HepG2 (cell line): ENCODE results near the gene VKORC1. TPM values are rescaled to one million over a fixed set of nuclear protein-coding genes. Genes with fewer than 3 reads are reported as not detected.
A peak's percentile ranks its signal among the peaks of the same experiment; 100 is the strongest.
"Not testable (repeated sequence)": the region's sequence is repeated elsewhere in the genome, so short reads cannot be mapped to it uniquely, and the experiment has no call there.

ENCODE experiments used
- ATAC-seq: fragments of 200-7000 bp; cut with Tn5 transposase; 3 replicates; pipeline ENCODE4 v1.9.1; 2020; ENCODE audit warnings: mild to moderate bottlenecking, moderate library complexity
- BruUV-seq: library from RNA; stranded (reverse); fragments of 400-500 nt; replicated peaks from 2 replicates; lab custom pipeline; 2021; lab: Mats Ljungman, UMichigan
- CTCF ChIA-PET: fragments of 300-600 bp; formaldehyde crosslinking; extraction: SDS; loops from one replicate; lab custom pipeline; 2021; ENCODE audit warnings: low total read pairs, inconsistent platforms, low intra/inter-chr PET ratio; lab: Yijun Ruan, JAX
- POLR2A ChIA-PET: fragments of 350-600 bp; sonication (Branson Sonifier 250); formaldehyde crosslinking; loops from one replicate; lab custom pipeline; 2020; ENCODE audit warnings: antibody characterized with exemption, inconsistent platforms; lab: Yijun Ruan, JAX
- DNase-seq: peaks from one replicate; pipeline ENCODE4 v3.0.0-alpha.2; 2015; ENCODE audit warnings: low spot score
- FAIRE-seq: peaks from 3 replicates; lab custom pipeline; 2011; peaks lifted over from hg19 to GRCh38; lab: Jason Lieb, UNC
- H2AFZ ChIP-seq: one replicate; pipeline ENCODE4 v1.6.1; 2011; ENCODE audit warnings: low read length, inconsistent platforms
- H3K27ac ChIP-seq: fragments of 300-600 bp; 3 replicates; pipeline ENCODE4 v1.8.0; 2011; ENCODE audit warnings: mixed run types, mild to moderate bottlenecking, mixed read lengths, low read length, inconsistent platforms; ENCODE audit not compliant: insufficient read depth; ENCODE audit errors: extremely low read length
- H3K27me3 ChIP-seq, 2 experiments: fragments of 200-600 bp in 1 of 2; 2 replicates in 1 of 2; 3 replicates in 1 of 2; pipeline versions ENCODE4 v1.6.0 to v1.8.0; 2011; ENCODE audit warnings: low read length in 2 of 2, mild to moderate bottlenecking in 2 of 2, moderate library complexity in 2 of 2, inconsistent platforms in 1 of 2; ENCODE audit not compliant: insufficient read depth in 2 of 2, control insufficient read depth in 1 of 2
- H3K36me3 ChIP-seq, 2 experiments: fragments of 200-600 bp in 1 of 2; replicated peaks in 1 of 2; 2 replicates in 1 of 2; 3 replicates in 1 of 2; pipeline versions ENCODE4 v1.5.1 to v1.8.0; 2011; ENCODE audit warnings: low read length in 2 of 2, inconsistent platforms in 1 of 2; ENCODE audit not compliant: insufficient read depth in 2 of 2, control insufficient read depth in 1 of 2
- H3K4me1 ChIP-seq: 2 replicates; pipeline ENCODE4 v1.5.1; 2012; ENCODE audit warnings: low read length, inconsistent platforms; ENCODE audit not compliant: insufficient read depth
- H3K4me2 ChIP-seq: 2 replicates; pipeline ENCODE4 v1.6.0; 2011; ENCODE audit warnings: low read depth, low read length, inconsistent platforms
- H3K4me3 ChIP-seq, 3 experiments: fragments of 200-600 bp in 1 of 3; sonication (generic), shearing (Covaris generic) in 1 of 3; replicated peaks in 1 of 3; 2 replicates each; pipeline ENCODE4 v1.5.1; 2011 to 2016; ENCODE audit warnings: low read length in 3 of 3, inconsistent platforms in 2 of 3, low read depth in 2 of 3, mild to moderate bottlenecking in 2 of 3, control low read depth in 1 of 3, mixed read lengths in 1 of 3; ENCODE audit not compliant: insufficient read depth in 1 of 3
- H3K79me2 ChIP-seq: one replicate; pipeline ENCODE4 v1.6.1; 2011; ENCODE audit warnings: low read length, inconsistent platforms; ENCODE audit not compliant: insufficient read depth
- H3K9ac ChIP-seq: 2 replicates; pipeline ENCODE4 v1.6.0; 2011; ENCODE audit warnings: mild to moderate bottlenecking, low read depth, low read length, inconsistent platforms; ENCODE audit not compliant: insufficient read depth
- H3K9me3 ChIP-seq: 2 replicates; pipeline ENCODE4 v1.5.1; 2012; ENCODE audit warnings: mild to moderate bottlenecking, low read length
- H4K20me1 ChIP-seq: 2 replicates; pipeline ENCODE4 v1.6.0; 2011; ENCODE audit warnings: inconsistent platforms, mild to moderate bottlenecking, low read length, moderate library complexity; ENCODE audit not compliant: insufficient read depth
- FOXA1 ChIP-seq, 2 experiments: fragments of 450-650 bp in 1 of 2; sonication (generic) in 1 of 2; formaldehyde crosslinking in 1 of 2; IDR thresholded peaks; 2 replicates each; pipeline versions ENCODE4 v1.4.0 to v1.6.1; 2016 to 2020; ENCODE audit warnings: missing genetic modification reagents in 1 of 2
- FOXA3 ChIP-seq: IDR thresholded peaks from 2 replicates; pipeline ENCODE4 v1.6.1; 2016; ENCODE audit warnings: missing genetic modification reagents, missing compliant biosample characterization
- MEIS2 ChIP-seq: sonication (generic); formaldehyde crosslinking; IDR thresholded peaks from 2 replicates; pipeline ENCODE4 v1.9.0; 2021; ENCODE audit warnings: mild to moderate bottlenecking, missing genetic modification reagents
- SALL1 ChIP-seq: sonication (generic); formaldehyde crosslinking; IDR thresholded peaks from 2 replicates; pipeline ENCODE4 v1.8.0; 2022; ENCODE audit warnings: mild to moderate bottlenecking, missing genetic modification reagents
- ZFX ChIP-seq: sonication (generic); formaldehyde crosslinking; IDR thresholded peaks from 2 replicates; pipeline ENCODE4 v1.4.0; 2020; ENCODE audit warnings: mild to moderate bottlenecking, low read depth, missing genetic modification reagents, moderate library complexity
- ZNF501 ChIP-seq: sonication (generic); formaldehyde crosslinking; IDR thresholded peaks from 2 replicates; pipeline ENCODE4 v1.5.1; 2020; ENCODE audit warnings: mild to moderate bottlenecking, moderate library complexity, missing genetic modification reagents
- ZNF687 ChIP-seq: sonication (generic); formaldehyde crosslinking; IDR thresholded peaks from 2 replicates; pipeline ENCODE4 v1.5.1; 2020; ENCODE audit warnings: mild to moderate bottlenecking, missing genetic modification reagents, moderate library complexity
- ZNF878 ChIP-seq: sonication (generic); formaldehyde crosslinking; IDR thresholded peaks from 2 replicates; pipeline ENCODE4 v1.8.1; 2023; ENCODE audit warnings: mild to moderate bottlenecking, missing genetic modification reagents, moderate library complexity
- WGBS: methylation state at CpG from one replicate; pipeline ENCODE4 v1.1.6; 2017; ENCODE audit warnings: low lambda C conversion rate; 5-methylcytosine and 5-hydroxymethylcytosine counted together
- in situ Hi-C: cut with HindIII; loops from 2 replicates; pipeline ENCODE4 v1.10.0; 2017; ENCODE audit warnings: low pct_unique_long_range_greater_than_20kb; ENCODE audit not compliant: extremely low pct_ligation_motif_present
- intact Hi-C: fragments of 100-400 bp; cut with micrococcal nuclease; formaldehyde crosslinking; loops from one replicate; pipeline ENCODE4 v1.10.0; 2022; ENCODE audit not compliant: unreplicated experiment
- polyA plus RNA-seq, 8 experiments: library from polyadenylated mRNA; depleted of rRNA in 3 of 8; stranded (reverse) in 7 of 8; unstranded in 1 of 8; fragments of >200 nt; fragmentation: Illumina TruSeq in 4 of 8; extraction: Trizol in 4 of 8; gene quantifications; 2 replicates each; pipeline versions ENCODE4 v1.2.1 to v1.2.3, GENCODE V29; 2011 to 2016; ENCODE audit warnings: low read depth in 4 of 8, missing spikeins in 1 of 8, mixed read lengths in 1 of 8; ENCODE audit not compliant: insufficient read depth in 1 of 8
- total RNA-seq, 5 experiments: library from RNA; depleted of rRNA; stranded (reverse); fragments of >200 nt; fragmentation: Illumina TruSeq; extraction: Trizol; gene quantifications; 2 replicates each; pipeline ENCODE4 v1.2.3, GENCODE V29; 2016; ENCODE audit warnings: low read depth in 1 of 5
- TF ChIP-seq, protein P1 (sequence below): sonication (generic); formaldehyde crosslinking; IDR thresholded peaks from 2 replicates; pipeline ENCODE4 v1.5.0; 2020; ENCODE audit warnings: mild to moderate bottlenecking, missing genetic modification reagents, borderline replicate concordance
- TF ChIP-seq, protein P2 (sequence below): IDR thresholded peaks from 2 replicates; pipeline ENCODE4 v1.6.1; 2012; ENCODE audit warnings: inconsistent platforms

VKORC1 gene
- total and polyA plus RNA-seq, 2 of the 13 experiments (the other 11 are each of a cell fraction or from before 2014, with no cell fraction given) = 141 to 615 TPM

DNA sequence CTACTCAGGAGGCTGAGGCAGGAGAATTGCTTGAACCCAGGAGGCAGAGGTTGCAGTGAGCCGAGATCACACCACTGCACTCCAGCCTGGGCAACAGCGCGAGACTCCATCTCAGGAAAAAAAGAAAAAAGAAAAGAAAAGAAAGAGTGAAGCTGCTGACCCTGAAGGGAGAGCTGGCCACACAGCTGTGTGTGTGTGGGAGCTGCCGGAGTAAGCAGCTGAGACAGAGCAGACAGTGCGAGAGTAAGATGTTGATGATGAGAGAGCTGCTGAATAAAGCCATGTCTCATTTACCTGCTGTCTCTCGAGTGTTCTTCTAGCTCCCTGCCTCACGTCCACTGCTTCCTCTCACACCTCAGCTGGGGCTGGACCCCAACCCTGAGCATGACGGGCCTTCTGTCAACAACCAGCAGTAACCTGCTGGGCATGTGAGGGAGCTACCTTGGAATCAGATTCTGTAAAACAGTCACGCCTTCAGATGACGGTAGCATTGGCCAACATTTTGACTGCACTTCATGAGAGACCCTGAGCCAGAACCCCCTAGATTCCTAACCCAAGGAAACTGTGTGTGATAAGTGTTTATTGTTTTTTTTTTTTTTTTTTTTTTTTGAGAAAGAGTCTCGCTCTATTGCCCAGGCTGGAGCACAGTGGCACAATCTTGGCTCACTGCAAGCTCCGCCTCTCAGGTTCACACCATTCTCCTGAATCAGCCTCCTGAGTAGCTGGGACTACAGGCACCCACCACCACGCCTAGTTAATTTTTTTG, 6.5 kb upstream of the VKORC1 start:
- H3K36me3 ChIP-seq; H3K79me2 ChIP-seq; FAIRE-seq; in situ Hi-C loops; H3K9me3 ChIP-seq; H3K27me3 ChIP-seq; H3K27ac ChIP-seq; H3K9ac ChIP-seq; BruUV-seq; CTCF ChIA-PET; H2AFZ ChIP-seq; intact Hi-C loops; H4K20me1 ChIP-seq; DNase-seq; TF ChIP-seq FOXA1 (IDR thresholded peaks at IDR 0.05): not testable (repeated sequence)
- H3K4me2 ChIP-seq = peak overlapping the region; percentile 20; the same call in 1 of the 2 replicates
- TF ChIP-seq, protein P1, sequence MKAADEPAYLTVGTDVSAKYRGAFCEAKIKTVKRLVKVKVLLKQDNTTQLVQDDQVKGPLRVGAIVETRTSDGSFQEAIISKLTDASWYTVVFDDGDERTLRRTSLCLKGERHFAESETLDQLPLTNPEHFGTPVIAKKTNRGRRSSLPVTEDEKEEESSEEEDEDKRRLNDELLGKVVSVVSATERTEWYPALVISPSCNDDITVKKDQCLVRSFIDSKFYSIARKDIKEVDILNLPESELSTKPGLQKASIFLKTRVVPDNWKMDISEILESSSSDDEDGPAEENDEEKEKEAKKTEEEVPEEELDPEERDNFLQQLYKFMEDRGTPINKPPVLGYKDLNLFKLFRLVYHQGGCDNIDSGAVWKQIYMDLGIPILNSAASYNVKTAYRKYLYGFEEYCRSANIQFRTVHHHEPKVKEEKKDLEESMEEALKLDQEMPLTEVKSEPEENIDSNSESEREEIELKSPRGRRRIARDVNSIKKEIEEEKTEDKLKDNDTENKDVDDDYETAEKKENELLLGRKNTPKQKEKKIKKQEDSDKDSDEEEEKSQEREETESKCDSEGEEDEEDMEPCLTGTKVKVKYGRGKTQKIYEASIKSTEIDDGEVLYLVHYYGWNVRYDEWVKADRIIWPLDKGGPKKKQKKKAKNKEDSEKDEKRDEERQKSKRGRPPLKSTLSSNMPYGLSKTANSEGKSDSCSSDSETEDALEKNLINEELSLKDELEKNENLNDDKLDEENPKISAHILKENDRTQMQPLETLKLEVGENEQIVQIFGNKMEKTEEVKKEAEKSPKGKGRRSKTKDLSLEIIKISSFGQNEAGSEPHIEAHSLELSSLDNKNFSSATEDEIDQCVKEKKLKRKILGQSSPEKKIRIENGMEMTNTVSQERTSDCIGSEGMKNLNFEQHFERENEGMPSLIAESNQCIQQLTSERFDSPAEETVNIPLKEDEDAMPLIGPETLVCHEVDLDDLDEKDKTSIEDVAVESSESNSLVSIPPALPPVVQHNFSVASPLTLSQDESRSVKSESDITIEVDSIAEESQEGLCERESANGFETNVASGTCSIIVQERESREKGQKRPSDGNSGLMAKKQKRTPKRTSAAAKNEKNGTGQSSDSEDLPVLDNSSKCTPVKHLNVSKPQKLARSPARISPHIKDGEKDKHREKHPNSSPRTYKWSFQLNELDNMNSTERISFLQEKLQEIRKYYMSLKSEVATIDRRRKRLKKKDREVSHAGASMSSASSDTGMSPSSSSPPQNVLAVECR (CRISPR knock-in tag) = 0 out of 2 replicates have a peak, but pooled peaks have one; percentile 28
- TF ChIP-seq FOXA1 (CRISPR knock-in tag; IDR thresholded peaks at IDR 0.05) (peak; percentile 62), FOXA3 (peak; percentile 65), ZNF687 (CRISPR knock-in tag) (peak; percentile 30; the same call in 1 of the 2 replicates), ZNF878 (CRISPR knock-in tag) (0 out of 2 replicates have a peak, but pooled peaks have one; percentile 52), ZFX (CRISPR knock-in tag) (peak; percentile 23; the same call in 1 of the 2 replicates), ZNF501 (CRISPR knock-in tag) (0 out of 2 replicates have a peak, but pooled peaks have one; percentile 18), MEIS2 (0 out of 2 replicates have a peak, but pooled peaks have one; percentile 32), SALL1 (CRISPR knock-in tag) (peak; percentile 14; the same call in 1 of the 2 replicates)
- TF ChIP-seq, protein P2, sequence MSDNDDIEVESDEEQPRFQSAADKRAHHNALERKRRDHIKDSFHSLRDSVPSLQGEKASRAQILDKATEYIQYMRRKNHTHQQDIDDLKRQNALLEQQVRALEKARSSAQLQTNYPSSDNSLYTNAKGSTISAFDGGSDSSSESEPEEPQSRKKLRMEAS = peak; percentile 57; the same call in 1 of the 2 replicates
- 50% methylated on average over 12 of the region's 13 CpGs for WGBS
- ATAC-seq = peak; percentile 34
- POLR2A ChIA-PET = interaction anchor here (0.7 to 3.0 kb wide), 10 partner anchors 8 to 104 kb away, joined by 3 to 25 read pairs (median 4); partner anchors contain the start of genes FUS, KAT8, STX4 and ZNF646
- H3K4me1 ChIP-seq = peaks cover 23% of the 10 kb centered on the region
- peak overlapping the region in 1 of 3 experiments; percentile 12; a peak in 1 of 6 replicates for H3K4me3 ChIP-seq
